ENCODE data around the gene DCAF6.
"Not testable (repeated sequence)": the region's sequence is repeated elsewhere in the genome, so short reads cannot be mapped to it uniquely, and the experiment has no call there.

Gene DCAF6

GRCh38 chr1:167936068-167936929, at the start of gene DCAF6:
Gene DCAF6 (plus strand): TSS chr1:167936683. CDS start chr1:167936912, 229 bp downstream.
- DNase-seq = peak; percentile 98

- not testable (repeated sequence) for DNase-seq
These were observed 49.3 kb upstream of the DCAF6 start for GRCh38 chr1:167887187-167887586.

- no peak for DNase-seq
These were observed 46.1 kb upstream of the DCAF6 start for GRCh38 chr1:167890400-167890799.

- DNase-seq = no peak
These were observed 42.7 kb upstream of the DCAF6 start for GRCh38 chr1:167893798-167894197.

- no peak for DNase-seq
These were observed 37.8 kb upstream of the DCAF6 start for GRCh38 chr1:167898578-167899222.

GRCh38 chr1:167899253-167899681, 37.2 kb upstream of the DCAF6 start:
- no peak for DNase-seq

- no peak for DNase-seq
These were observed 35.6 kb upstream of the DCAF6 start for GRCh38 chr1:167900907-167901306.

GRCh38 chr1:167904652-167905130, 31.8 kb upstream of the DCAF6 start:
- DNase-seq = no peak

- no peak for DNase-seq
These were observed 31.3 kb upstream of the DCAF6 start for GRCh38 chr1:167905182-167905581.

- DNase-seq = no peak
These were observed 30.8 kb upstream of the DCAF6 start for GRCh38 chr1:167905671-167906070.

- no peak for DNase-seq
These were observed 26.7 kb upstream of the DCAF6 start for GRCh38 chr1:167909691-167910180.

GRCh38 chr1:167910530-167910929, 26.0 kb upstream of the DCAF6 start:
- DNase-seq = no peak

- DNase-seq = no peak
These were observed 25.1 kb upstream of the DCAF6 start for GRCh38 chr1:167911413-167911812.

GRCh38 chr1:167912294-167912693, 24.2 kb upstream of the DCAF6 start:
- DNase-seq = no peak

- no peak for DNase-seq
These were observed 22.5 kb upstream of the DCAF6 start, which contains the start of gene ADCY10 for GRCh38 chr1:167913895-167914496. Gene ADCY10 (minus strand): TSS chr1:167914134. CDS start chr1:167905140, 8,994 bp downstream.

- DNase-seq = no peak
These were observed 20.9 kb upstream of the DCAF6 start for GRCh38 chr1:167915569-167915968.

- DNase-seq = no peak
These were observed 19.5 kb upstream of the DCAF6 start for GRCh38 chr1:167916766-167917511.

- DNase-seq = no peak
These were observed 14.5 kb upstream of the DCAF6 start for GRCh38 chr1:167922023-167922422.

GRCh38 chr1:167922611-167923074, 13.8 kb upstream of the DCAF6 start:
- DNase-seq = no peak

GRCh38 chr1:167923324-167924056, 13.0 kb upstream of the DCAF6 start:
- no peak for DNase-seq

GRCh38 chr1:167924102-167924501, 12.4 kb upstream of the DCAF6 start:
- no peak for DNase-seq
